ENCODE results near the gene ANTKMT. TPM values are rescaled to one million over a fixed set of nuclear protein-coding genes. Genes with fewer than 3 reads are reported as not detected.

Gene ANTKMT
- polyA plus RNA-seq, 1 donor, result 15.4 TPM

DNA sequence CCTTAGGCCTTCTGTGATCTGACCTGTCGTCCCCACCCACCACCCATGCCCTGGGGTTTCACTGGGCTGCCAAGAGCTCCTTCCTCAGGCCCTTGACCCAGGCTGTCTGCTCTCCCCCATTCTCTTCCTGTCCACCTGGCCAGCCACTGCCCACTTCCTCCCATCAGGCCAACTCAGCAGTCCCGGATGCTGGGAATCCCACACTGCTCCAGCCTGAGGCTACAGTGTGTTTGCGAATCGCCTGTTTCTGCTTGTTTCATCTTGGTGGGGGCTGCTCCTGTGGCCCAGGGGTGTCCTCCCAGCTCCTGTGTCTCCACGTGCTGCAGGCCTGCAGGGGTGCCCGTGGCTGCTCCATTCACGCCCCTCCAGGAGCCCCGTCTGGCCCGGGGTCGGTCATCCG is 6.9 kb upstream of the ANTKMT start:
- DNase-seq (ENCODE audit: low read depth), result no peak

DNA sequence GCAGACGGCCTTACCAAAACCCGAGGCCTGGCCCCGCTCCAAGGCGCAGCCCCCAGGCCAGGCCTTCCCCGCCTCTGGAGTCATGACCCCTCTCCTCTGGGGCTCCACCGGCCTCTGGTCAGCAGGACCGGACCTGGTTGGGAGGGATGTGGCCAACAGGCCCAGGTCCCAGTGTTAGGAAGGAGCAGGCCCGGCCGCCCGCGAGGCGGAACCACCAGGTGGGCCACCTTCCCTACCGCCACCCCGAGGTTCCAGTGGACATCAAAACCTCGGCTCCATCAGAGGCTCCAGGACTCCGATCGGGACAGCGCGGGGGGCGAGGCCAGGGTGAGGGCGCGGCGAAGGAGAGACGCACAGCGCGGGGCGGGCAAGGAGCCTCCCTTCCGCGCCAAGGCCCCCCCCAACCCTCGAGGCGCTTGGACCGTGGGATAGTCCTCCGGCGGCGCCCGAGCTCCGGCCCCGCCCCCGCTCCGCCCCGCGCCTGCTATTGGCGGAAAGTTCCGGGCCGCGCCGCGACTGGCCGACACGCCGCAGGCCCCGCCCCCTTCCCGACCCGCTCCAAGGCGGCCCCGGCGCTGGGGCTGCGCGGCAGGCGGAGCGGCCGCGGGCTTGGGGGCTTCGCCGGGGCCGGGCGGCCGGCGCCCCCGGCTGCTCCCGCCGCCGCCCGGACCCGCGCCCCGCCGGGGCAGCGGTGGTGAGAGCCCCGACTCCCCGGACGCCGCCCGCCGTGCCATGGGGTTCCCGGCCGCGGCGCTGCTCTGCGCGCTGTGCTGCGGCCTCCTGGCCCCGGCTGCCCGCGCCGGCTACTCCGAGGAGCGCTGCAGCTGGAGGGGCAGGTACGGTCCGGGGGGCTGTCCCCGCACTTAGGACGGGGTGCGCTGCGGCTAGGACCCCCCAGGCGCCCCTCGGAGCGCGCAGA is 6.1 kb upstream of the ANTKMT start, which contains the start of gene METRN:
Gene METRN, plus strand, starts transcription at position 561 of the 919 bp plus-strand sequence. Its CDS starts 172 bp downstream, at position 733.
- DNase-seq (ENCODE audit: low read depth), result no peak

DNA sequence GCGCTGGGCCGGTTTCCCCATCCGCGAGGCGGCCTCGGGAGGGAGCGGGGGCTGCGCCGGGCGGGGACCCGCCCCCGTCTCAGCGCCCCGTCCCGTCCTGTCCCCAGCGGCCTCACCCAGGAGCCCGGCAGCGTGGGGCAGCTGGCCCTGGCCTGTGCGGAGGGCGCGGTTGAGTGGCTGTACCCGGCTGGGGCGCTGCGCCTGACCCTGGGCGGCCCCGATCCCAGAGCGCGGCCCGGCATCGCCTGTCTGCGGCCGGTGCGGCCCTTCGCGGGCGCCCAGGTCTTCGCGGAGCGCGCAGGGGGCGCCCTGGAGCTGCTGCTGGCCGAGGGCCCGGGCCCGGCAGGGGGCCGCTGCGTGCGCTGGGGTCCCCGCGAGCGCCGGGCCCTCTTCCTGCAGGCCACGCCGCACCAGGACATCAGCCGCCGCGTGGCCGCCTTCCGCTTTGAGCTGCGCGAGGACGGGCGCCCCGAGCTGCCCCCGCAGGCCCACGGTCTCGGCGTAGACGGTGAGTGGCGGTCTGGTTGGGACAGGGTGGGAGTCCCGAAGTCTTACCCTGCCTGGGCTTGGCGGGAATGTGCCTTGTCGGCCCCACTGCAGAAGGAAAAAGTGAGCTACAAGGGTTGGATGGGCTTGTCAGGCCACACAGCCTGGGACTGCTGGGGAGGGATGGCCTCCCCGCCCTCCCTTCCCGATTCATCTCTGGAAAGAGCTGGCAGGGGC is 5.3 kb upstream of the ANTKMT start:
- DNase-seq (ENCODE audit: low read depth), result no peak

DNA sequence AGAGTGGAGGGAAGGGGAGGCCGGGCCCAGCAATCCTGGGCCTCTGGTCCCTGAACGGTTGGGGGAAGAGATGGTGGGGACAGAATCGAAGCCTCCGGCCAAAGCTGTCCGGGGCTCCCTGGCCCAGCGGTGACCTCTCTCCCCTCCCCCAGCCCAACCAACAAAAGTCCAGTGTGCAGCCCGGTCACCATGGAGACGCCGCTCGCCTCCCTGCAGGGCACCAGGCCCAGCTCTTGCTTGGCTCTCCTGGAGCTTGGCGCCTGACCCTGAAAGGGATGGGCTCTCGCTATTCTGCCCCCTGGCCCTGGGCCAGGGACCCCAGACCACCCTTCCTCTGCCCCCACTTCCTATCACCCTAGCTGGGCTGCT is 4.8 kb upstream of the ANTKMT start:
- DNase-seq (ENCODE audit: low read depth), result no peak

DNA sequence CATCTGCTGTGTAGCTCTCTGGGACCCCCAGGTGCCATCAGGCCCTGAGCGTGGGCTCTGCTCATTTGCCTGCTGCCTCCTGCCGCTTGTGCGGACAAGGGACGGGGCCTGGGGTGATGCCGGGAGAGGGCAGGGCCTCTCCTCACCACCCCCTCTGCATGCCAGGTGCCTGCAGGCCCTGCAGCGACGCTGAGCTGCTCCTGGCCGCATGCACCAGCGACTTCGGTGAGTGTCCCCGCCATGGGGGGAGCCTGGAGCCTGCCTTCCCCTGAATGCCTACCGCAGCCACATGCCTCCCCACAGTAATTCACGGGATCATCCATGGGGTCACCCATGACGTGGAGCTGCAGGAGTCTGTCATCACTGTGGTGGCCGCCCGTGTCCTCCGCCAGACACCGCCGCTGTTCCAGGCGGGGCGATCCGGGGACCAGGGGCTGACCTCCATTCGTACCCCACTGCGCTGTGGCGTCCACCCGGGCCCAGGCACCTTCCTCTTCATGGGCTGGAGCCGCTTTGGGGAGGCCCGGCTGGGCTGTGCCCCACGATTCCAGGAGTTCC is 4.1 kb upstream of the ANTKMT start:
- DNase-seq (ENCODE audit: low read depth), result no peak

DNA sequence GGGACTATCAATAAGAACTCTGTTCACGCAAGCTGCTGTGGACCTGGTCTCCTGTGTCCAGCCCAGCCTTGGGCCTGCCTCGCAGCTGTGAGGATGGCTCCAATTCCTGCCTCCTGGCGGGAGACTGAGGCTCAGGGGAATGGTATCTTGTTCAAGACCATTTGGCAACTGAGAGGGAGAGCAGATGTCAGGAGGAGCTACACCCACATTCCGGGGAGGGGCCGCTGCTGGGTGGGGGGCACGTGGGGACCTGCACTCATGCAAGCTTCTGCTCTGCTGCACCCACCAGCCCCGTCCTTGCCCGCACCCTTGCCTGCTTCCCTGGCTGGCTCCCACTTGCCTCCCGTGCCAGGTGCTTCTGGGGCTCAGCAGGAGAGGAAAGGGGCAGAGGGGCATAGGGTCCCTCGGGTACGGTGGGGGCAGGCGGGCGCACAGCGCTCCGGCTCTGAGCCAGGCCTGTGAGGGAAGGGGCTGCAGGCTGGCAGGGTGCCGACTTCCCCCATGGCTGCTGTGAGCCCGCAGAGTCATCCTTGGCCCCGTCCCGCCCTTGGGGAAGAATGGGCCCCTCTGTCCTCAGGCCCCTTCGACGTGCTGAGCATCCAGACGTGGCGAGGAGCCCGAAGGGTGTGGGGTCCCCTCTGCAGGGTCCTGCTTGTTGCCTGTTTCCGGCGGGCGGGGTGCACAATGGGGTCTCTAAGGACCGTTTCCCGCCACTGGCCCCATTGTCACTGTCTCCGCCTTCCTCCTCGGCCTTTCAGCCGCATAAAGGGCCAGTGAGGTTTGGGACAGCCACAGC is 3.3 kb upstream of the ANTKMT start:
- no peak for DNase-seq (ENCODE audit: low read depth)

DNA sequence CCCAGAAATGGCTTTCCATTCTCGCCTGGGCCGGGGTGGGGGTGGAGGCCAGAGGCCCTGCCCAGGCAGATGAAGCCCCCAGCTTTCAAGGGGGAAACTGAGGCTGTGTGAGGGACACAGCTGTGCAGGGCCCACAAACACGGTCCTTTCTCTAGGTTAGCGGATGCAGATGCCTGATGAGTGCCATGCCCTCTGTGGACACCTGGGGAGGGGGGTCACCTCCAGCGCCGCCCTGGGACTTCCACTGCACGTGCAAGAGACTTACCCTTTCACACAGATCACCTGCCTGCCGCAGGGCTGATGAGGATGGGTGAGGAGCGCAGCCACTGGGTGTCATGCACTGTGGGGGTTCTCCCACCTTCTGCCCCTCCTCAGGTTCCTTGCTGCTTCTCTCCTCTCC is 2.6 kb upstream of the ANTKMT start:
- DNase-seq (ENCODE audit: low read depth), result no peak

DNA sequence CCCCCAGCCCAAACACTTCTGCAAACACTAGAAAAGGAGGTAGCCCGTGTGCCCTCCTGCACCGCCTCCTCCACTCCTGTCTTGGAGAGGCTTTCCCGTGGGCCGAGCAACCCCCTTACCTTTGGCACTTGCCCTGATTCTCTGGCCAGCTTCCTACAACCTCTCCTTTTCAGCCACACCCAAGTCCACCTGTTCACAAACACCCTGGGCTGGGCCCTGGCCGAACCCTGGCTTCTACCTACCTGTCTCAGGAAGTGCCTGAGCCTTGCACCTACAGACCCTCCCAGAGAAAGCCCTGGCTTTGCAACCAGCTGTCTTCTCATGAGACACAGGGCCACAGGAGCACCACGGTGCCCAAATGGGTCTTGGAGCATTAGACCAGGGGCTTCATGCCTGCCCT is 2.0 kb upstream of the ANTKMT start:
- DNase-seq (ENCODE audit: low read depth), result no peak

DNA sequence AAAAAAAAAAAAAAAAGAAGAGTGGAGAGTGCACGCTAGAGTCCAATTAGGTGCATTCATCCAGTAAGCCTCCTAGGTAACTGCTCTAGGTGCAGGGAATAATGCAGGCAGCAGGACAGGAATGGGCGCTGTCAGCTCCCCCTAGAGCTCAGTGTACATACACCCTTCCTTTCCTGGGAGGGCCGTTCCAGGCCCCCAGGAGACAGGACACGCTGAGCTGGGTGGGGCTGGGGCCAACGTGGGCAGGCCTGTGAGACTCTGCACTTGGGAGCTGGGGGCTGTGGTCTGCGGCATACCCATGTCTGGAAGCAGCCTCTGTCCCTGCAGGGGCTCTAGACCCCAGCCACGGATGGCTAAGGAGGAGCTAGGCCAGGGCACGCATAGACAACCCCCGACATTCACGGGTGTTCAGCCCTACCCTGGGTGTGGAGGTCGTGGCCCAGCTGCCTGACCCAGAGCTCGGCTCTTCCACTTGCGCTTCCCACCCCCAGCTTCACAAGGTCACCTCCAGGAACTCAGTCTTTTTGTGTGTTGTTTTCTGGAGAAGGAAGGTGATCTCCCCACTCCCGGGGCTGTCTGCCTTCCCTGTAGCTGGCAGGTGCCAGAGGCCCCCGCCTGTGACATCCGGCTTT is 1.0 kb upstream of the ANTKMT start:
- no peak for DNase-seq (ENCODE audit: low read depth)

DNA sequence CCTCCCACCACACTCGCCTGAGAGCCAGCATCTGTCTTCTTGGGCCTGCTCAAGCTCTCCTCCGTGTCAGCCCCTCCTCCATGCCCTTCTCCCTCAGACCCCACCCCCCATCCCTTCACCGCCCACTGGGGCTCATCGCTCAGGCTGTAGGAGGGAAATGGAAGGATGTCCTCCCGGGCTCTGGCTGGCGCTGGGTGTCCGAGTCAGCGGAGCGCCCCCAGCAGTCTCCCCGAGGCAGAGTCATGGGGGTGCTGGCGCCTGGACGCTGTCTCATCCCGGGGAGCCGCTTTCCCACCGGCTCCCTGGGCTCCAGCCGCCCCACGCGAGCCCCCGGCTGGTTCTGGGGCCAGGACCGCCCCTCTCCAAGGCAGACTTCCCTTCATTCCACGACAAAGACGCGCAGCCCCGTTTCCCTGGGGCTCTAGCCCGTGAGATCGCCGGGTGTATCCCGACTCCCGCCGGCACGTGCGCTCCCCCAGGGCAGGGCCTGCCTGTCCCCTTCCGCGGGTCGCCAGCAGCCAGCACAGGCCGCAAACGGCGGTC is 428 bp upstream of the ANTKMT start:
- no peak for DNase-seq (ENCODE audit: low read depth)

DNA sequence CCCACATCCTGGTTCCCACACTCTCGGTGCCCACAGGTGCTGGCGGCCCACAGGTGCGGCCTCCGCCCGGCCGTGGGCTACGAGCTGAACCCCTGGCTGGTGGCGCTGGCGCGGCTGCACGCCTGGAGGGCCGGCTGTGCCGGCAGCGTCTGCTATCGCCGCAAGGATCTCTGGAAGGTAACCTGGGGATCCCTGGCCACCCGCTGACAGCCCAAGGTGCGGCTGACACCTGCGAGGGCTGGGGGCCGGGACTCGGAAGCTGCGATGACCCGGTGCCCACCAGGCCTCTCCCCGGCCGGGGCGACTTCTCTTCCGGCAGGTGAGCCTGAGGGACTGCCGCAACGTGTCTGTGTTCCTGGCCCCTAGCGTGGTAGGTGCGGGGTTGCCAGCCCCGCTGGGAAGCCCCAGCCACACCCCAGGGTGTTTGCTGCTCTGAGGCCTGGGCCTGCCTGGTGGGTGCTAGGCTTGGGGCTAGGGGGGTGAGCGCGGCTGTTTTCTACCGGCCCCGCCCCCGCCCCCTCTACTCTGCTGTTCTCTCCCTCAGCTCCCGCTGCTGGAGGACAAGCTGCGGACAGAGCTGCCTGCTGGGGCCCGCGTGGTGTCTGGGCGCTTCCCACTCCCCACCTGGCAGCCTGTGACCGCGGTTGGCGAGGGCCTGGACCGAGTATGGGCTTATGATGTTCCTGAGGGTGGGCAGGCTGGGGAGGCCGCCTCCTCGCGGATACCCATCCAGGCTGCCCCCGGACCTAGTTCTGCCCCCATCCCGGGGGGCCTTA is 1.0 kb downstream of the ANTKMT start:
- no peak for DNase-seq (ENCODE audit: low read depth)

DNA sequence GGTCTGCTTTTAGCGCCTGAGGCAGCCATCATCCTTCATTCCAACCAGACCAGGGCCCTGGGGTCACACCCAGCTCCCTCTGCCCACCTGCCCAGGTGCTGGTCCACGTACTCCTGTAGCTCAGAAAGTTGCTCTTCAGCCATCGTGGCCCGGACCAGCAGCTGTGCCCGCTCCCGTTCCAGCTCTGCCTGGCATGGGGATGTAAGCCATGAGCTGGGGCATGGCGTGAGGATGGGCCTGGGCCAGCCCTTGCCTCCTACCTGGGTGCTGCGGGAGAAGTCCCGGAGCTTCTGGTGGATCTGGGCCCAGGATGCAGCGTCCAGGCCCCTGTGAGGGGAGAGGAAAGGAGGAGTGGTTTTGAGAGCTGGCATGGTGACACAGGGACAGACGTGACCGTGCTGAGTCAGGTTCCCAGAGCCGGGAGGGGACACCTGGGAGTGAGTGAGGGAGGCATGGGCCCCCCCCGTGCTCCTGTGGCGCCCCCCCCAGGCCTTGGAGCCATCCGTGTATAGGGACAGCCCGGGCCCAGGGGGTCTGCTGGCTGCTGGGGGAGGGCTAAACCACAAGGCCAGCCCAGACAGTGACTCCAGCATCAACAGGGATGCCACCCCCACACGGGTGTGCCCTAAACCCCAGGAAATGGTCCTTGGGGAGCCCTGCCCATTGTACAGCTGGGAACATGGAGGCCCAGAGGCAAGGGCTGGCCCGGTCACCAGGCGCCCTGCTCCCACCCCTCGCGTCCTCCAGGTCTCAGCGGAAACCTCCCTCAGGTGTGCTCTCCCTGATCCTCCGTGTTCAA is 2.1 kb downstream of the ANTKMT start:
- DNase-seq (ENCODE audit: low read depth), result no peak

DNA sequence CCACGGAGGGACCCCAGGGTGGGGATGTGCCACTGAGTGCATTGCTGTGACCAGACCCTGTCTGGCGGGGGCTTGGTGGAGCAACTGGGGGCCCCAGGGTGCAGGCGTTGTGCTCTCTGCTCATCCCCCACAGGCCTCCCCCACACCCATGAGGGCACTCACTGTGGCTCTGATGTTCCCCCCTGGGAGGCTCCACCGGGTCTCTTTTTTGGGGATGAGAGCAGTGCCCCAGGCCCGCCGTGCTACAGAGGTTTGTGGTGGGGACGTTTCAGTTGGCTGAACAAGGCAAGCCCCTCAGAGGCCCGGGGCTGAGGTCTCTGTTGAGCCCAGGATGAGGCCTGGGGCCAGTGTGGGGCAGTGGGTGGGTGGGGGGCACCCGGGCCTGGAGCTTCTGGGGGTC is 2.7 kb downstream of the ANTKMT start:
- DNase-seq (ENCODE audit: low read depth), result no peak

DNA sequence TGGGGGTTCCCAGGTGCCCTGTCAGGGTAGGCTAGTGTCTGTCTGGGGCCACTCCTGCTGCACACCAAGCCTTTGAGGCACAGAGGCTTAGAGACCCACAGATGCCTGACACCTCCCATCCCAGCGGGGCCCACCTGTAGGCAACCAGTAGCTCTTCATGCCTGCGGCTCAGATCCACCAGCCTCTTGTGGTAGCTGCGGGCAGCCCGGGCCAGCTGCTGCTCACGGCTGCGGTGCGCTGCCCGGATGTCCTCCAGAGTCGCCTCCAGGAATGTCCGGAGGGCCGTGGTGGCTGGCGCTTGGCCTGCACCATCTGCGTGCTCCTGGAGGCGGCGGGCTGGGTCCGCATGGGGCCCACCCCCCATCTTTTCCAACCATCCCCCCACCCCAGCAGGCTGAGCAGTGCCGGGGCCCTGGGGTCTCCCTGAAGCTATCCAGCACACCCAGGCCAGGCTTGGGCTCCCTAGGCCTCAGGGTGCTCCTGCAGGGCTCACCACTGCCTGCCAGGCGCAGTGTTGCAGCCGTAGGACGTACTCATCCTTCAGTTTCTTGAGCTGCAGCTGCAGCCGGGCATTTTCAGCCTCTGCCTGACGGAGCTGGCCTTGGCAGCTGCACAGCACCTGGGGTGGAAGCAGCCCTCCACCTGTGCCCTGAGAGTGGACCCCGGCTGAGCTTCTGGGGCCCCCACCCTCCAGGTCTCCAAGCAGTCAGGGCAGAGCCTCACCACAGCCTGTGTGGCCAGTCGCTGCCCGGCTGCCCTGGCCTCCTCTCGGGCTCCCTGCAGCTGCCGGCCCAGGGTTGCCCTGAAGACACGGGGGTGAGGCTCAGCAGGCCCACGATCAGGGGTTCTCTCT is 3.5 kb downstream of the ANTKMT start:
- DNase-seq (ENCODE audit: low read depth), result no peak

DNA sequence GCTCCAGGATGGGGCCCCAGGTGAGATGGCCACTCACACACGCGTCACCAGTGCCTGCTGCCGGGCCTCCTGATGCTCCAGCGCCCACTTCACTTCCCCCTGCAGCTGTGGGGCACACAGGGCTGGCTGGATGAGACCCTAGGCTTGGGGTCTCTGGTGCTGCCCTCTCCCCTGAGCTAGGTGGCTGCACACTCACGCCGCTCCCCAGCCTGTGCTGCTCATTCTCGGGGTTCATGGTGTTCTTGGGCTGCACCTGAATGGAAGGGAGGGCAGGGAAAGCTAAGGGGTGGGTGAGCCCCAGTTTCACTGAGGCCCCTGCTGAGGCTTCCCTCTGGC is 4.1 kb downstream of the ANTKMT start:
- DNase-seq (ENCODE audit: low read depth), result no peak

DNA sequence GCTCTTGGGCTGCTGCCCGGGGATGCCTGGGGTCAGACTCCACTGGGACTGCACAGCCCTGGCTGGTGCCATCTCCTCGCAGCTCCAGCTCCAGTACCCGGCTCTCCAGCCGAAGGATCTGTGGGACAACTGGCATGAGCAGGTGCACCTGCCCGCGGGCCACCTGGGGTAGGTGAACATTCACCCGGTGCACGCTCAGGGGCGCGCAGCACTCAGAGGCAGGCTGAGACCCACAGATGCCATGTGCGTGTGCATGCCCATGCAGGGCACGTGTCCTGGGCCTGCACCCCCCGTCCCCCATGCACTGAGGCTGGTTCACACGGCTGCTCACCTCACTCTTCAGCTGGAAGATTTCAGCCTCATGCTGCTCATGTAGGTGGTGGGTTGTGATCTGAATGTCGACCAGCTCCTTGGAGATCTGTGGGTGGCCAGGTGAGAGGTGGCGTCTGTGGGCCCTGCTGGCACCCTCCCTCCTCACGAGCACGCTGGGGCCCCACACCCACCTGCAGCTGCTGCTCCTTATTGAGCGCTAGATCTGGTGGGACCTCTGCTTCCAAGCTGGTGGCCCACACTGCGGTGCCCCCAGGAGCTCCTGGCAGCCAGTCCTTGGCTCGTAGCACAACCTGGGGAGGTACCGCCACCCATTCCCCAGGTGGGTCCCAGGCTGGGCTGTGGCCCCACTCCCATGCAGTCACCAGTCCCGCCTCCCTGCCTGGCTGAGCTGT is 4.7 kb downstream of the ANTKMT start:
- DNase-seq (ENCODE audit: low read depth), result no peak

DNA sequence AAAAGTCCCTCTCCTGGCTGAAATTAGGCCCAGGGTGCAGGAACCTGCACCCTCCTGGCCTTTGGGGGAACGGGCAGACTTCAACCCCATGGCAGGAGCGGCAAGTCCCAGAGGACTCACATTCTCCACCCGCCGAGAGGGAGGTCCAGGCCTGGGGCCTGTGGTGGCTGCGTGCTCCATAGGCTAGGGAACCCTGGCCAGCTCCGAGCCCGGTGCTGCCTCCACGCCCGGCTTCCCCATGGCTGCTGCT is 5.2 kb downstream of the ANTKMT start:
- DNase-seq (ENCODE audit: low read depth), result no peak

All from forelimb muscle (tissue), 1 donor.